Smooth muscle cell (in vitro differentiated cells): ENCODE measurements around the gene KIAA1217. TPM values are rescaled to one million over a fixed set of nuclear protein-coding genes. Genes with fewer than 3 reads are reported as not detected.
A peak's percentile ranks its signal among the peaks of the same experiment; 100 is the strongest.

Source experiments
- DNase-seq: peaks from one replicate; lab custom pipeline; 2025; ENCODE audit not compliant: unreplicated experiment; lab: John Stamatoyannopoulos, UW
- H2AFZ ChIP-seq: fragments of 200-600 bp; sonication (generic); 2 replicates; pipeline ENCODE4 v1.6.0; 2016; ENCODE audit warnings: antibody characterized with exemption, low read depth, mild to moderate bottlenecking
- H3F3A ChIP-seq: fragments of 200-600 bp; sonication (generic); 2 replicates; pipeline ENCODE4 v1.6.0; 2017; ENCODE audit warnings: antibody characterized with exemption, low read depth
- H3K27ac ChIP-seq: fragments of 200-600 bp; sonication (generic); 2 replicates; pipeline ENCODE4 v1.5.1; 2016; ENCODE audit warnings: low read depth, mild to moderate bottlenecking
- H3K27me3 ChIP-seq: fragments of 200-600 bp; sonication (generic); 2 replicates; pipeline ENCODE4 v1.6.1; 2016; ENCODE audit warnings: low read depth, mild to moderate bottlenecking
- H3K36me3 ChIP-seq: fragments of 200-600 bp; sonication (generic); 2 replicates; pipeline ENCODE4 v1.5.1; 2016; ENCODE audit warnings: low read depth
- H3K4me1 ChIP-seq: fragments of 200-600 bp; sonication (generic); 2 replicates; pipeline ENCODE4 v1.5.1; 2016; ENCODE audit warnings: low read depth
- H3K4me2 ChIP-seq: fragments of 200-600 bp; sonication (generic); 2 replicates; pipeline ENCODE4 v1.6.0; 2016; ENCODE audit warnings: mild to moderate bottlenecking
- H3K4me3 ChIP-seq: fragments of 200-600 bp; sonication (generic); 2 replicates; pipeline ENCODE4 v1.5.1; 2016; ENCODE audit warnings: mild to moderate bottlenecking
- H3K79me2 ChIP-seq: fragments of 200-600 bp; sonication (generic); 2 replicates; pipeline ENCODE4 v1.6.0; 2016; ENCODE audit warnings: low read depth, mild to moderate bottlenecking
- H3K9ac ChIP-seq: fragments of 200-600 bp; sonication (generic); 2 replicates; pipeline ENCODE4 v1.6.0; 2016; ENCODE audit warnings: low read depth
- H3K9me3 ChIP-seq: fragments of 200-600 bp; sonication (generic); replicated peaks from 2 replicates; pipeline ENCODE4 v1.5.1; 2016; ENCODE audit warnings: low read depth
- H4K20me1 ChIP-seq: fragments of 200-600 bp; sonication (generic); 2 replicates; pipeline ENCODE4 v1.6.0; 2016; ENCODE audit warnings: low read depth
- CTCF ChIP-seq: fragments of 200-600 bp; sonication (generic); IDR thresholded peaks from 2 replicates; pipeline ENCODE4 v1.5.1; 2017; ENCODE audit warnings: borderline replicate concordance, mild to moderate bottlenecking, antibody characterized with exemption; ENCODE audit not compliant: insufficient read depth, poor library complexity, severe bottlenecking
- WGBS: methylation state at CpG from one replicate; pipeline ENCODE4 v1.1.7; 2016; ENCODE audit warnings: low lambda C conversion rate; 5-methylcytosine and 5-hydroxymethylcytosine counted together
- polyA plus RNA-seq: library from polyadenylated mRNA; unstranded; fragments of >200 nt; fragmentation: Nextera tagmentation; extraction: Ambion mirVana; gene quantifications from 2 replicates; pipeline ENCODE4 v1.2.1, GENCODE V29; 2016
- total RNA-seq: library from RNA; depleted of rRNA; stranded (reverse); fragments of >200 nt; gene quantifications from 2 replicates; pipeline ENCODE4 v1.2.3, GENCODE V29; 2014

KIAA1217 gene
- total and polyA plus RNA-seq, 2 experiments from 2014 or later: 43.3 to 68.8 TPM

- Histone ChIP-seq H3F3A (no peaks in the 10 kb centered on the region), H3K9ac (no peak overlapping the region), H3K9me3 (no peaks in the 10 kb centered on the region), H3K36me3 (peaks cover 2% of the 10 kb centered on the region), H2AFZ (no peak overlapping the region), H3K27me3 (no peaks in the 10 kb centered on the region), H3K4me1 (peaks cover 5% of the 10 kb centered on the region), H4K20me1 (peaks cover 87% of the 10 kb centered on the region), H3K4me2 (peak overlapping the region; percentile 41), H3K4me3 (no peak overlapping the region), H3K27ac (peak overlapping the region; percentile 65), H3K79me2 (peaks cover 79% of the 10 kb centered on the region)
- WGBS: 43% methylated on average over 3 of the region's 3 CpGs
- no peak for TF ChIP-seq CTCF
- no peak for DNase-seq
These were observed 274.8 kb downstream of the KIAA1217 start for GRCh38 chr10:24483701-24484100.

- Histone ChIP-seq H3K4me3 (no peak overlapping the region), H4K20me1 (peaks cover 87% of the 10 kb centered on the region), H3K9me3 (no peaks in the 10 kb centered on the region), H3F3A (no peaks in the 10 kb centered on the region), H3K36me3 (peaks cover 2% of the 10 kb centered on the region), H3K4me1 (peaks cover 5% of the 10 kb centered on the region), H3K9ac (no peak overlapping the region), H3K4me2 (no peak overlapping the region), H3K79me2 (peaks cover 71% of the 10 kb centered on the region), H2AFZ (no peak overlapping the region), H3K27me3 (no peaks in the 10 kb centered on the region), H3K27ac (no peak overlapping the region)
- DNase-seq: no peak
- no peak for TF ChIP-seq CTCF
- 87% methylated on average over 3 of the region's 3 CpGs for WGBS
These were observed 275.8 kb downstream of the KIAA1217 start for GRCh38 chr10:24484771-24485170.

- no peak overlapping the region for H3K9ac ChIP-seq
- H3F3A ChIP-seq: no peaks in the 10 kb centered on the region
- no peak overlapping the region for H3K4me2 ChIP-seq
- H2AFZ ChIP-seq: no peak overlapping the region
- H3K9me3 ChIP-seq: no peaks in the 10 kb centered on the region
- no peak for TF ChIP-seq CTCF
- H3K4me1 ChIP-seq: peaks cover 5% of the 10 kb centered on the region
- no peak overlapping the region for H3K4me3 ChIP-seq
- 96% methylated on average over 5 of the region's 5 CpGs for WGBS
- DNase-seq: no peak
- no peaks in the 10 kb centered on the region for H3K27me3 ChIP-seq
- peaks cover 2% of the 10 kb centered on the region for H3K36me3 ChIP-seq
- no peak overlapping the region for H3K27ac ChIP-seq
- H4K20me1 ChIP-seq: peaks cover 86% of the 10 kb centered on the region
- peaks cover 66% of the 10 kb centered on the region for H3K79me2 ChIP-seq
These were observed 276.4 kb downstream of the KIAA1217 start for GRCh38 chr10:24485304-24485703.

GRCh38 chr10:24488631-24489030 lies 279.7 kb downstream of the KIAA1217 start:
- Histone ChIP-seq H3F3A (no peaks in the 10 kb centered on the region), H3K9ac (no peak overlapping the region), H3K79me2 (peaks cover 56% of the 10 kb centered on the region), H4K20me1 (peaks cover 83% of the 10 kb centered on the region), H3K4me1 (peaks cover 1% of the 10 kb centered on the region), H3K27ac (peak overlapping the region; percentile 80), H3K36me3 (peaks cover 2% of the 10 kb centered on the region), H3K4me3 (no peak overlapping the region), H3K4me2 (peak overlapping the region; percentile 49), H3K9me3 (no peaks in the 10 kb centered on the region), H3K27me3 (no peaks in the 10 kb centered on the region), H2AFZ (no peak overlapping the region)
- no peak for TF ChIP-seq CTCF
- DNase-seq: no peak
- WGBS: 67% methylated on average over 5 of the region's 5 CpGs
